Activated CD4-positive, alpha-beta T cell treated with anti-CD3 and anti-CD28 coated beads, Interleukin-2, amount 50 U/mL, for 48 hours (primary cell): ENCODE measurements around the gene SYNGR3.
"Not testable (repeated sequence)": the region's sequence is repeated elsewhere in the genome, so short reads cannot be mapped to it uniquely, and the experiment has no call there.

Experiments used
- DNase-seq, 2 experiments: peaks; one replicate each; pipeline ENCODE4 v3.0.0-alpha.2; 2020

SYNGR3 gene

GRCh38 chr16:2032285-2033056 lies 42.7 kb downstream of the SYNGR3 start:
- no peak for DNase-seq

- DNase-seq = no peak
Measured at GRCh38 chr16:2033057-2033908, 43.5 kb downstream of the SYNGR3 start.

- DNase-seq = not testable (repeated sequence)
Measured at GRCh38 chr16:2033909-2034695, 44.3 kb downstream of the SYNGR3 start.

GRCh38 chr16:2034696-2035430 lies 45.1 kb downstream of the SYNGR3 start:
- no peak for DNase-seq

GRCh38 chr16:2035431-2036199 lies 45.8 kb downstream of the SYNGR3 start:
- DNase-seq = no peak

DNA sequence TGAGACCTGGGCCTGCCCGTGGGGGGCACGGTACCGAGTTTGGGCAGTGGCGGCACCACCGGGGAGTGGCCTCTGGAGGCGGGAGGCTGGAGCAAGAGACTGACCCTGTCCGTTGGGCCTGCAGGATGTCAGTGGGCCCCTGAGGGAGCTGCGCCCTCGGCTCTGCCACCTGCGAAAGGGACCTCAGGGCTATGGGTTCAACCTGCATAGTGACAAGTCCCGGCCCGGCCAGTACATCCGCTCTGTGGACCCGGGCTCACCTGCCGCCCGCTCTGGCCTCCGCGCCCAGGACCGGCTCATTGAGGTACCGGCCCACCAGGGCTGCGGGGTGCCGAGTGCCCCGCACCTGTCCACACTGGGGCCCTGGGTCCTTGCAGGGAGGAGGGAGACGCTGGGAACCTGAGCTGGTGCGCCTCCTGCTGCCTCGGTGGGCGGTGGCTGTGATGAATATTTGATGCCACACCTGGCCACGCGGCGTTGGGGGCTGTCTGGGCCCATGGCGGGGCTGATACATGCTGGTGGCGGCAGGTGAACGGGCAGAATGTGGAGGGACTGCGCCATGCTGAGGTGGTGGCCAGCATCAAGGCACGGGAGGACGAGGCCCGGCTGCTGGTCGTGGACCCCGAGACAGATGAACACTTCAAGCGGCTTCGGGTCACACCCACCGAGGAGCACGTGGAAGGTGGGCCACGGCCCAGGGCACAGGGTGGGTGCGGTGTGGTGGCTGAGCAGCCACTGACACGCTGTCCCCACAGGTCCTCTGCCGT lies 46.6 kb downstream of the SYNGR3 start:
- no peak for DNase-seq

DNA sequence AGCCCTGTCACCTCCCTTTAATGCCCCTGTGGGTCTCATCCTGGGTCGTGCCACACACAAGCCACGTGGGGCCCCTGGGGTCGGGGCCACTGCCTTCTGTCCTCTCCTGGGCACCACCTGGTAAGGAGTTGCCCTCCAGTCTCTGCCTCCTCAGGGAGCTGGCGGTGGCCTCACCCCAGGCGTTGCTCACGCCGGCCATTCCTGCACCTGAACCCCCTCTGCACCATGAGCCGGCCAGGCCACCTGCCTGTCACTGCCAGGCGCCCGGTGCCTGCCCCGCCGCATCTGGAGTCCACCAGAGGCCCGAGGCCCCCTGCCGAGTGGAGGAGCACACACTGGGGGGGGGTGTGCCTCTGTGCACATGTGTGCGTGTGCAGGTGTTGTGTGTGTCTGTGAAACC lies 47.3 kb downstream of the SYNGR3 start:
- no peak for DNase-seq

DNA sequence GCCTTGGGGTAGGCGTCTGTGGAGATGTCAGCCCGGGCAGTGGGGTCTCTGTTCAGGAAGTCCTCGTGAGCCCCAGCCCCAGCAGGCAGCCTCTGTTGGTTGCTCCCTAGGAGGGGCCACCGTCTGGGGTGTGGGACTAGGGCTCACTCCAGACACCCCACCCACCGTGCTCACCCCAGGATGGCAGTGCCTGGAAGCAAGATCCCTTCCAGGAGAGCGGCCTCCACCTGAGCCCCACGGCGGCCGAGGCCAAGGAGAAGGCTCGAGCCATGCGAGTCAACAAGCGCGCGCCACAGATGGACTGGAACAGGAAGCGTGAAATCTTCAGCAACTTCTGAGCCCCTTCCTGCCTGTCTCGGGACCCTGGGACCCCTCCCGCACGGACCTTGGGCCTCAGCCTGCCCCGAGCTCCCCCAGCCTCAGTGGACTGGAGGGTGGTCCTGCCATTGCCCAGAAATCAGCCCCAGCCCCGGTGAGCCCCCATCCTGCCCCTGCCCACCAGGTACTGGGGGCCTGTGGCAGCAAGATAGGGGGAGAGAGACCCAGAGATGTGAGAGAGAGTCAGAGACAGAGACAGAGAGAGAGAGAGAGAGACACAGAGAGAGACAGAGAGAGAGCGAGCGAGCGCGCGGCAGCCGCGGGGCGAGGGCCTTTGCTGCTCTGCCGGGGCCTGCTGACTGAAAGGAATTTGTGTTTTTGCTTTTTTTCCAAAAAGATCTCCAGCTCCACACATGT lies 48.0 kb downstream of the SYNGR3 start:
- no peak for DNase-seq

DNA sequence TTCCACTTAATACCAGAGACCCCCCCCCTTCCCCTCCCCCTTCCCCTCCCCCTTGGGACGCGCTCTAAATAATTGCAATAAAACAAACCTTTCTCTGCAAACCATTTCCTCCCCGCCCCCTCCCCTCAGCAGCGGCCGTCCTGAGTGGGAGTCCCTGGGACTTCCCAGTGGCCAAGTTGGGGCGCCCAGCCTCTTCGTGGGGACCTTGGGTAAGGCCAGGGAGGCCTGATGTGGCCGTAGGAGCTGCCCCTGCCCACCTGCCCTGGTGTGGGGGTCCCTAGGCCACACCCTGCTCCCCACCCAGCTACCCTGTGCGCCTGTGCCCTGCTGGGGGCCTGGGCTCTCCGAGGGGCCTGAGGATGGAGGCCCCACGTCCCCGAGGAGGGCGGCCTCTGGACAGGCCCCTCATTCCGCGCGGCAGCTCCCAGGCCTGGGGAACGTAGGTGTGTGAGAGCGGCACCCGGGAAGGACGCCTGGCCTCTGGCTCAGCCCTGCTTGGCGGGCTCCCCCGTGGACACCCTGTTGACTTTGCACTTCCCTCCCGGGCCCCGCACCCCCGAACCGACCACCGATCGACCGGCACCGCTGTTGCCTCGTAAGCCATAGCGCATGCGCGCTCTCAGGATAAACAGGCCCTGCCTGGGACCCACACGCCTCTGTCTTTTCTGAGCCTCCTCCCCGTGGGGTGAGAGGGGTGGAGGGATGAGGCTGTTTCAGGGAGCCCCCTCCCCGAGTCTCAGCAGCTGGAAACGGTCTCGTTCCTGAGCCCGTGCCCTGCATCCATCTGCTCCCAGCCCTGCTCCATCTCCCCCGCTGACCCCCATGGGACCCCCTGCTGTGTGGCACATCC lies 48.8 kb downstream of the SYNGR3 start:
- no peak for DNase-seq

DNA sequence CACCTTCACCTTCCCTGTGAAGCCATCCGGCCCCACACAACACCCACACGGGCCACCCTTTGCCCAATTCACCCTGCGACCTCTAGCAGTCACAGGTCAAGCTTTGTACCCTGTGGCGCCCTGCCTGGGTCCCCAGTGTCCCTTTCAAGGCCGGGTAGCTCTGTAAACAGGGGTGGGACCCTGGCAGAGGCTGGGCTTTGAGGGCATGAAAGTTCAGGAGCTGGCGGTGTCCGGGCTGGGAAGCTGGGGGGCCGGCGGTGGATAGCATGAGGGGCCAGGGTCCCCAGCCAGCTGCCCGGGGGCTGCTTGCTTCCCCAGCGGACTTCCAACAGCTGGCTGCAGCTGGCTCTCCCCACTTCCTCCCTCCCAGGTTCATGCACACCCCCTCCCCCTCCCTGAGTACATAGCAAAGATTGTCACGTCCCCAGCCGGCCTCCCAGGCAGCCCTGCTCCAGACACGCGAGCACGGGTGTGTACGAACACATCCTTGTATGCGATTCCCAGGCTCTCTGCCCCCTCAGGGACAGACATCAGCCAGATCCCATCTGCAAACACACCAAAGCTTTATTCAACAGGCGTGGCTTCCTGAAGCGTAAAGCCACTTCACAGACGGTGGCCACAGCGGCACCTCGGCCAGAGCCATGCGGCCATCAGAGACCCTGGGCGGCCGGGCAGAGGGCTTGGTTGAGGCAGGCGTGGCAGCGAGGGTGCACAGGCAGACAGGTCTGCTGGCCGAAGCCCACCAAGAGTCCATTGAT lies 49.7 kb downstream of the SYNGR3 start:
- DNase-seq = no peak

GRCh38 chr16:2040041-2040786 lies 50.4 kb downstream of the SYNGR3 start:
- no peak for DNase-seq

GRCh38 chr16:2040787-2041522 lies 51.2 kb downstream of the SYNGR3 start:
- no peak for DNase-seq

DNA sequence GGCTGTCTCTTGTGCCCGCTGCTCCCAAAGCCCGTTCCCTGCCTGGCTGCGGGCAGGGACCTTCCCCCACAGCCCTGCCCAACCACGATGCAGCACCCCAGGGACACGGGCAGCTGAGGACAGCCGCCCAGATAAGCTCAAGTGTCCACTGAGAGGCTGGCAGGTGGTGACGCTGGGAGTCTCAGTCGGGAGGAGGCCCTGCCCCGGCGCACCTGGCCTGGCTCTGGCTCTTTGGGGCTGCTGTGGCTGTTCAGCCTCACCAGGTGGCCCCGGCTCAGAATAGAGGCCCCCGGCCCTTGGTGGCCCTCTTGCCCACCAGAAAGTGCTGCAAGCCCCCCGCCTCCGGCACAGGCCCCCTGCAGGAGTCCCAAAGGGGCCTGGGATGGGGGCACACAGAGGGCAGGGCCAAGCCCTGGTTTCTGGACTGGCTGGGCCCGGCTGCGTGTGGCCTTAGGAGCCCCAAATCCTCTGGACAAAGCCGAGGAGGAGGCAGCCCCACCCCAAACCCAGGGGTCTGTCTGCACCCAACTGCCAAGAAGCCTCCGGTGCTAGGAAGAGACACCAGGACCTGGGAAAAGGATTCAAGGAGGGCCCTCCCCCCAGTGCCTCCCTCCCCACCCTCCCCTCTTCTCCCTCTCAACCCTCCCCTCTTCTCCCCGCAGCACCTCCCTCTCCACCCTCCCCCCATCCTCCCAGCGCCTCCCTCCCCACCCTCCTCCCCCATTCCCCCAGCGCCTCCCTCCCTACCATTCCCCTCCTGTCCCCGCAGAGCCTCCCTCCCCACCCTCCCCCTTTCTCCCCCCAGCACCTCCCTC lies 52.6 kb downstream of the SYNGR3 start:
- DNase-seq = no peak

DNA sequence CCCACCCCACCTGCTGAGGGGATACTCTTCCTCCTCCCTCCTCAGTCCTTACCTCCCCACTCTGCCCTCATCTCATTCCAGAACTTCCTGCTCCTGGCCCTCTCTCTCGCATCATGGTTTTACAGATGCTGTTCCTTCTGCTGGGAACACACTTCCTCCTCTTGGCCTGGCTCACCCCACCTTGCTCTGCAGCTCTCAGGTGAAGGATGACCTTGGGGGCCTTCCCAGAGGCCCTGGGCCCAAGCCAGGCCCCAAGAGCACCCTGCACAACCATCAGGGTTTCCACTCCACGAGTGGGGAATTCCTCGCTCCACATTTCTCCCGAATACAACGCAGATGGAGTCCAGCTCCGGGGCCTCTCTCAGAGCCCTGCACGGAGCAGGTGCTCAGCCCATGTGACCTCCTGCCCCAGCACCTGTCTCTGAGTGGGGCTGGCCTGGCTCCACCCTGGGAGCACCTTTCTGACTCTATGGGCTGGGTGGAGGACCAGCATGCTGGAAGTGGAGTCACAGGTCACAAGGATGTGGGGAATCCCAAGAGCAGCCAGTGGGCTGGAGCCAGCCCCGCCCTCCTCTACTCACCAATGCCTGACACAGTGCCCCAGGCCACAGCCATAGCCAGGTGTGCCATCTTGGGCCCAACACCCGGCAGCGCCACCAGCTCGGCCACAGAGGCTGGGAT lies 53.4 kb downstream of the SYNGR3 start:
- DNase-seq = no peak
